ENCODE data around the gene HORMAD2.

The HORMAD2 gene

DNA sequence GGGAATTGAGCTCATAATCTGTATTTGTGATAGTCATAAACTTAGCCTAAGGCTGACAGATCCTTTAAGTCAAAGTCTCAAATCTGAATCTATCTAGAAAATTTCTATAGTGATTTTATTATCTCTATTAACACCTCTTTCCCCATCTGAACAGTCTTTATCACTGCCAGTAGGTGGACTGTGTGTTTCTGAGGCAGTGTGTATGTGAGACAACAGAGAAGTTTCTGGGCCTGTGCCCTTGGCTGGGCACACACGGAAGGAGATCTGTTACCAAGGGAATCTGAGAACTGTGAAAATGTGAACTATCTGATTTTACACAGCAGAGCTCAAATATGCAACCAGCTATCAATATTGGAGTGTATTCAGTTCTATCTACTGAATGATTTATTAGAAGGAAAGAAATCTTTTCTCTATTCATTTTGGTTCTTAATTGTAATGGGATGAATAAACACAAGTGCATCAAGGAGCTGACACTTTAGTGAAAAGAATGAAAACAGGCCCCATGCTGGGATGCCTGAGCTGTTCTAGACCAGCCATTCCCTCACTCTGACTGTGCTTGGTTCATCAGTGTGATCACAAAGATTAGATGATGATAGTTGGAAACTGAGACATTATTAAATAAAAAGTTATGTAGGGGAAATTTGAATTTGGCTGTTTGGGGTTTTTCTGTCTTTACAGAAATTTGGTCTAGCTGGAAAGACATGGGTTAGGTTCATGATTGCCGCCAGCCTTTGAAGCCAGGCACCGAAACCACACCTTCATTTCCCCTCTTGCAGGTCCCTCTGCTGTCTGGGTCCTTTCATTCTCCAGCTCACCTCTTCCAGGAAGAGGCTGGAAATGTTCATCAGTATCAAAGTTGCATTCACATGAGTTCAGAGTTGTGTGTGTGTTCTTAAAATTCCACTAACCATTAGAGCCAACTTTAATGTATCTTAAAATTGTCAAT is 98.2 kb downstream of the HORMAD2 start:
- TF ChIP-seq, protein P1, sequence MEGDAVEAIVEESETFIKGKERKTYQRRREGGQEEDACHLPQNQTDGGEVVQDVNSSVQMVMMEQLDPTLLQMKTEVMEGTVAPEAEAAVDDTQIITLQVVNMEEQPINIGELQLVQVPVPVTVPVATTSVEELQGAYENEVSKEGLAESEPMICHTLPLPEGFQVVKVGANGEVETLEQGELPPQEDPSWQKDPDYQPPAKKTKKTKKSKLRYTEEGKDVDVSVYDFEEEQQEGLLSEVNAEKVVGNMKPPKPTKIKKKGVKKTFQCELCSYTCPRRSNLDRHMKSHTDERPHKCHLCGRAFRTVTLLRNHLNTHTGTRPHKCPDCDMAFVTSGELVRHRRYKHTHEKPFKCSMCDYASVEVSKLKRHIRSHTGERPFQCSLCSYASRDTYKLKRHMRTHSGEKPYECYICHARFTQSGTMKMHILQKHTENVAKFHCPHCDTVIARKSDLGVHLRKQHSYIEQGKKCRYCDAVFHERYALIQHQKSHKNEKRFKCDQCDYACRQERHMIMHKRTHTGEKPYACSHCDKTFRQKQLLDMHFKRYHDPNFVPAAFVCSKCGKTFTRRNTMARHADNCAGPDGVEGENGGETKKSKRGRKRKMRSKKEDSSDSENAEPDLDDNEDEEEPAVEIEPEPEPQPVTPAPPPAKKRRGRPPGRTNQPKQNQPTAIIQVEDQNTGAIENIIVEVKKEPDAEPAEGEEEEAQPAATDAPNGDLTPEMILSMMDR (IDR thresholded peaks at IDR 0.05; ENCODE audit: borderline replicate concordance, extremely low read depth, low read length, poor library complexity, severe bottlenecking), result peak; percentile 34
- no peak for TF ChIP-seq EZH2 (IDR thresholded peaks at IDR 0.05; ENCODE audit: borderline replicate concordance, low read depth, low read length, severe bottlenecking)

DNA sequence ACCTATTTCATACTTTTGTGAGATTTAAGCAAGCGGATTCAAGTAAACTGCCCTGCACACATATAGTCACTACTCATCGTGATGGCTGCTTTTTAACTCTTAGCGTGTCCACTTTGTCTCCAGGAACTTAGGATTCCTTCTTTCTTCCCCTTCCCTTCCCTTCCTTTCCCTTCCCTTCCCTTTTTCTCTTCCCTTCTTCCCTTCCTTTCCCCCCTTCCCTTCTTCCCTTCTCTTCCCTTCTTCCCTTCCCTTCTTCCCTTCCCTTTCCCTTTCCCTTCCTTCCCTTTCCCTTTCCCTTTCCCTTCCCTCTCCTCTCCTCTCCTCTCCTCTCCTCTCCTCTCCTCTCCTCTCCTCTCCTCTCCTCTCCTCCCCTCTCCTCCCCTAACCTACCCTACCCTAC is 100.4 kb downstream of the HORMAD2 start:
- Histone ChIP-seq H4K20me1 (ENCODE audit: insufficient read depth, low read length) (no peaks in the 10 kb centered on the region), H3K4me2 (ENCODE audit: insufficient read depth, low read length) (no peak overlapping the region), H3K9ac (ENCODE audit: low read depth, low read length) (no peak overlapping the region), H2AFZ (ENCODE audit: low read depth, low read length) (no peak overlapping the region), H3K27ac (ENCODE audit: low read length) (no peak overlapping the region), H3K4me1 (ENCODE audit: insufficient read depth, low read length) (peaks cover 47% of the 10 kb centered on the region), H3K9me3 (ENCODE audit: insufficient read depth, low read length, severe bottlenecking) (no peaks in the 10 kb centered on the region), H3K4me3 (ENCODE audit: low read depth in 1 of 2, low read length in 2 of 2) (no peak overlapping the region), H3K79me2 (ENCODE audit: insufficient read depth, low read length) (no peaks in the 10 kb centered on the region), H3K36me3 (ENCODE audit: insufficient read depth, low read length) (no peaks in the 10 kb centered on the region), H3K27me3 (ENCODE audit: insufficient read depth, low read length, poor library complexity) (no peaks in the 10 kb centered on the region)
- TF ChIP-seq, protein P1 (IDR thresholded peaks at IDR 0.05; ENCODE audit: borderline replicate concordance, extremely low read depth, low read length, poor library complexity, severe bottlenecking), result no peak
- TF ChIP-seq EZH2 (IDR thresholded peaks at IDR 0.05; ENCODE audit: borderline replicate concordance, low read depth, low read length, severe bottlenecking), result no peak
- DNase-seq (no peak), ATAC-seq (ENCODE audit: insufficient read depth, low read depth) (no peak)

More for the DNA sequence above, 98.2 kb downstream of the HORMAD2 start:
- no peak overlapping the region for H2AFZ ChIP-seq (ENCODE audit: low read depth, low read length)
- H3K79me2 ChIP-seq (ENCODE audit: insufficient read depth, low read length), result no peaks in the 10 kb centered on the region
- no peak overlapping the region for H3K4me2 ChIP-seq (ENCODE audit: insufficient read depth, low read length)
- peaks cover 31% of the 10 kb centered on the region for H3K4me1 ChIP-seq (ENCODE audit: insufficient read depth, low read length)
- no peaks in the 10 kb centered on the region for H3K36me3 ChIP-seq (ENCODE audit: insufficient read depth, low read length)
- H3K4me3 ChIP-seq (ENCODE audit: low read depth in 1 of 2, low read length in 2 of 2), result no peak overlapping the region
- H3K27ac ChIP-seq (ENCODE audit: low read length), result peak overlapping the region; percentile 26; the same call in 1 of the 2 replicates
- DNase-seq, result peak; percentile 73
- ATAC-seq (ENCODE audit: insufficient read depth, low read depth), result peak; percentile 87
- no peaks in the 10 kb centered on the region for H3K27me3 ChIP-seq (ENCODE audit: insufficient read depth, low read length, poor library complexity)
- H4K20me1 ChIP-seq (ENCODE audit: insufficient read depth, low read length), result no peaks in the 10 kb centered on the region
- H3K9me3 ChIP-seq (ENCODE audit: insufficient read depth, low read length, severe bottlenecking), result no peaks in the 10 kb centered on the region
- no peak overlapping the region for H3K9ac ChIP-seq (ENCODE audit: low read depth, low read length)

DNA sequence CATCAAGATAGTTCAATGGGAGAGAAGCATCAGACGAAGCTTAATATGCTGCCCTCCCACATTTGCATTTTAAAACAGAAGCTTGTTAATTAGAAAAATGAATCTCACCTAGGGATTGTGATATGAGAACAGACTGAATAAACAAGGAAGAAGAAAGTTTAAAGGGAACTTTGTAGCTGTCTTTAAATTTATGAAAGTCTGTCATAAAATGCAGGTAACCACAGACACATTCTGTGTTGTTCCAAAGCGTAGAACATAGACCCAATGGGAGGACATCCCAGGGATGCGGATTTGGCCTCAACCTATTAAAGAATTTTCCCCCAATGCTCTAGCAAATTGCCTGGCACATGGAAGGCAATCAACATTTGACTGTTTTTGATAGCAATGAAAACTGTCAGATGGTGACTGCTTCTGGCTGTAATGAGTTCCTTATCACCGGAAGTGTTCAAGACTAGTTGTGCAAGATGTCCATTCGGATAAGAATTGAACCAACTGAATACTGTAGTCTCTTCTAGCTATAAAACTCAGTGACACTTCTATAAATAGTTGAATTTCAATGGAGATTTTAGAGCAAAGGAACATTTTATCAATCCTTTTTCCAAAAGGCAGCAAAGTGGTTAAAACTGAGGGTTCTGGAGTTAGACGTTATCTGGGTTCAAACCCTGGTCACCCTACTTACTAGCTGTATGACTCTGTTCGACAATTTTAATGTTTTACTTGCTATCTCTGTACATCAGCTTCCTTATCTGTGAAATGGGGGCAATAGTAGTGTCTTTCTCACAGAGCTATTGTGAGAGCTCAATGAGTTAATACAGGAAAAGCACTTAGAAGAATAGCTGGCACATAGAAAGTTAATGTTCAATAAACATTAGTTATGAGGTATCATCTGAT is 101.4 kb downstream of the HORMAD2 start:
- H3K79me2 ChIP-seq (ENCODE audit: insufficient read depth, low read length), result no peaks in the 10 kb centered on the region
- H3K36me3 ChIP-seq (ENCODE audit: insufficient read depth, low read length), result no peaks in the 10 kb centered on the region
- no peaks in the 10 kb centered on the region for H3K9me3 ChIP-seq (ENCODE audit: insufficient read depth, low read length, severe bottlenecking)
- ATAC-seq (ENCODE audit: insufficient read depth, low read depth) (no peak), DNase-seq (no peak)
- H3K27ac ChIP-seq (ENCODE audit: low read length), result no peak overlapping the region
- no peak overlapping the region for H3K4me3 ChIP-seq (ENCODE audit: low read depth in 1 of 2, low read length in 2 of 2)
- H2AFZ ChIP-seq (ENCODE audit: low read depth, low read length), result no peak overlapping the region
- no peaks in the 10 kb centered on the region for H3K27me3 ChIP-seq (ENCODE audit: insufficient read depth, low read length, poor library complexity)
- no peak overlapping the region for H3K4me2 ChIP-seq (ENCODE audit: insufficient read depth, low read length)
- TF ChIP-seq EZH2 (IDR thresholded peaks at IDR 0.05; ENCODE audit: borderline replicate concordance, low read depth, low read length, severe bottlenecking), result no peak
- TF ChIP-seq, protein P1 (IDR thresholded peaks at IDR 0.05; ENCODE audit: borderline replicate concordance, extremely low read depth, low read length, poor library complexity, severe bottlenecking), result no peak
- H3K9ac ChIP-seq (ENCODE audit: low read depth, low read length), result no peak overlapping the region
- no peaks in the 10 kb centered on the region for H4K20me1 ChIP-seq (ENCODE audit: insufficient read depth, low read length)
- peaks cover 47% of the 10 kb centered on the region for H3K4me1 ChIP-seq (ENCODE audit: insufficient read depth, low read length)

Data from DND-41 (cell line).